Sigmoid colon (tissue), 4 donors: ENCODE results near the gene HAAO.

Source experiments
- CTCF ChIP-seq, 4 experiments: fragments of 450-650 bp in 3 of 4; fragments of 200-600 bp in 1 of 4; IDR thresholded peaks; one replicate each; pipeline ENCODE4 v1.5.1; 2016 to 2019; ENCODE audit warnings: antibody characterized with exemption in 4 of 4, mild to moderate bottlenecking in 3 of 4, moderate library complexity in 2 of 4
- EP300 ChIP-seq, 4 donors: sonication (generic); formaldehyde crosslinking; IDR thresholded peaks; one replicate each; pipeline ENCODE4 v1.6.1; 2017; ENCODE audit warnings: antibody characterized with exemption in 4 of 4
- POLR2A ChIP-seq, 2 donors: fragments of 450-650 bp; IDR thresholded peaks; one replicate each; pipeline ENCODE4 v1.6.1; 2016; ENCODE audit warnings: antibody characterized with exemption in 2 of 2, mild to moderate bottlenecking in 2 of 2, moderate library complexity in 2 of 2
- POLR2AphosphoS5 ChIP-seq, 4 donors: sonication (generic); formaldehyde crosslinking; IDR thresholded peaks; one replicate each; pipeline ENCODE4 v1.6.1; 2017; ENCODE audit warnings: antibody characterized with exemption in 4 of 4

- no peak for TF ChIP-seq CTCF (IDR thresholded peaks at IDR 0.05)
- no peak for TF ChIP-seq POLR2AphosphoS5 (IDR thresholded peaks at IDR 0.05)
- TF ChIP-seq POLR2A (IDR thresholded peaks at IDR 0.05), result no peak
- no peak for TF ChIP-seq EP300 (IDR thresholded peaks at IDR 0.05)
Measured at GRCh38 chr2:42787788-42788477, 4.5 kb downstream of the HAAO start.
